ENCODE data around the gene HDAC9.

The HDAC9 gene

GRCh38 chr7:18509481-18509880, 13.9 kb downstream of the HDAC9 start:
- Histone ChIP-seq H3K27me3 (ENCODE audit: insufficient read depth, low read depth) (no peaks in the 10 kb centered on the region), H3K79me2 (ENCODE audit: insufficient read depth, low read depth) (peaks cover 25% of the 10 kb centered on the region; the same call in 1 of the 2 replicates), H2AFZ (ENCODE audit: low read depth) (no peak overlapping the region), H3K4me2 (no peak overlapping the region), H3K36me3 (ENCODE audit: insufficient read depth) (no peaks in the 10 kb centered on the region), H4K20me1 (ENCODE audit: insufficient read depth) (no peaks in the 10 kb centered on the region), H3K4me3 (IDR thresholded peaks at IDR 0.05; ENCODE audit: insufficient read depth, low read depth, low read length) (no peak overlapping the region), H3K4me1 (ENCODE audit: low read depth, poor library complexity, severe bottlenecking) (peaks cover 41% of the 10 kb centered on the region), H3K27ac (no peak overlapping the region), H3K9ac (no peak overlapping the region)
- TF ChIP-seq CTCF (conservative IDR thresholded peaks at IDR 0.05; ENCODE audit: low read depth, low read length) = no peak

- no peaks in the 10 kb centered on the region for H3K27me3 ChIP-seq (ENCODE audit: insufficient read depth, low read depth)
- TF ChIP-seq CTCF (conservative IDR thresholded peaks at IDR 0.05; ENCODE audit: low read depth, low read length) = no peak
- H3K4me2 ChIP-seq = no peak overlapping the region
- peaks cover 17% of the 10 kb centered on the region; the same call in 1 of the 2 replicates for H3K79me2 ChIP-seq (ENCODE audit: insufficient read depth, low read depth)
- H3K4me1 ChIP-seq (ENCODE audit: low read depth, poor library complexity, severe bottlenecking) = peaks cover 22% of the 10 kb centered on the region
- no peaks in the 10 kb centered on the region for H4K20me1 ChIP-seq (ENCODE audit: insufficient read depth)
- H3K4me3 ChIP-seq (IDR thresholded peaks at IDR 0.05; ENCODE audit: insufficient read depth, low read depth, low read length) = no peak overlapping the region
- H3K36me3 ChIP-seq (ENCODE audit: insufficient read depth) = no peaks in the 10 kb centered on the region
- no peak overlapping the region for H3K27ac ChIP-seq
- no peak overlapping the region for H2AFZ ChIP-seq (ENCODE audit: low read depth)
- no peak overlapping the region for H3K9ac ChIP-seq
Measured at GRCh38 chr7:18511351-18512140, 16.0 kb downstream of the HDAC9 start.

GRCh38 chr7:18513343-18513742, 17.8 kb downstream of the HDAC9 start:
- H2AFZ ChIP-seq (ENCODE audit: low read depth) = no peak overlapping the region
- H3K27ac ChIP-seq = no peak overlapping the region
- H3K4me2 ChIP-seq = no peak overlapping the region
- H4K20me1 ChIP-seq (ENCODE audit: insufficient read depth) = no peaks in the 10 kb centered on the region
- peaks cover 15% of the 10 kb centered on the region; the same call in 1 of the 2 replicates for H3K79me2 ChIP-seq (ENCODE audit: insufficient read depth, low read depth)
- H3K4me3 ChIP-seq (IDR thresholded peaks at IDR 0.05; ENCODE audit: insufficient read depth, low read depth, low read length) = no peak overlapping the region
- H3K9ac ChIP-seq = no peak overlapping the region
- H3K36me3 ChIP-seq (ENCODE audit: insufficient read depth) = no peaks in the 10 kb centered on the region
- no peaks in the 10 kb centered on the region for H3K27me3 ChIP-seq (ENCODE audit: insufficient read depth, low read depth)
- H3K4me1 ChIP-seq (ENCODE audit: low read depth, poor library complexity, severe bottlenecking) = peaks cover 14% of the 10 kb centered on the region
- no peak for TF ChIP-seq CTCF (conservative IDR thresholded peaks at IDR 0.05; ENCODE audit: low read depth, low read length)

GRCh38 chr7:18515067-18515466, 19.5 kb downstream of the HDAC9 start:
- Histone ChIP-seq H3K4me3 (IDR thresholded peaks at IDR 0.05; ENCODE audit: insufficient read depth, low read depth, low read length) (no peak overlapping the region), H3K4me2 (no peak overlapping the region), H3K79me2 (ENCODE audit: insufficient read depth, low read depth) (peaks cover 5% of the 10 kb centered on the region; the same call in 1 of the 2 replicates), H2AFZ (ENCODE audit: low read depth) (no peak overlapping the region), H3K36me3 (ENCODE audit: insufficient read depth) (no peaks in the 10 kb centered on the region), H3K9ac (no peak overlapping the region), H3K4me1 (ENCODE audit: low read depth, poor library complexity, severe bottlenecking) (peaks cover 3% of the 10 kb centered on the region), H3K27ac (no peak overlapping the region), H4K20me1 (ENCODE audit: insufficient read depth) (no peaks in the 10 kb centered on the region), H3K27me3 (ENCODE audit: insufficient read depth, low read depth) (no peaks in the 10 kb centered on the region)
- no peak for TF ChIP-seq CTCF (conservative IDR thresholded peaks at IDR 0.05; ENCODE audit: low read depth, low read length)
